GM12891 (cell line): Measurements from ENCODE around the gene ANP32D.
"Not testable (repeated sequence)": the region's sequence is repeated elsewhere in the genome, so short reads cannot be mapped to it uniquely, and the experiment has no call there.

Source experiments
- POLR2A ChIP-seq: IDR thresholded peaks from 2 replicates; pipeline ENCODE4 v1.6.1; 2011; ENCODE audit warnings: low read depth, low read length, control low read depth
- POLR2AphosphoS5 ChIP-seq: IDR thresholded peaks from 2 replicates; pipeline ENCODE4 v1.6.1; 2011; ENCODE audit warnings: low read depth, low read length, control low read depth
- TAF1 ChIP-seq: IDR thresholded peaks from 2 replicates; pipeline ENCODE4 v1.6.1; 2011; ENCODE audit warnings: low read depth, low read length, control low read depth

- not testable (repeated sequence) for TF ChIP-seq POLR2A, POLR2AphosphoS5, TAF1
Observed at GRCh38 chr12:48500281-48500680, 27.9 kb downstream of the ANP32D start.
